Measurements from ENCODE around the gene LRRC75A.

The LRRC75A gene

GRCh38 chr17:16434662-16435061, 57.3 kb downstream of the LRRC75A start:
- H2AFZ ChIP-seq (ENCODE audit: low read depth, low read length), result no peak overlapping the region
- H3K36me3 ChIP-seq (replicated peaks; ENCODE audit: low read depth, low read length), result peaks cover 5% of the 10 kb centered on the region
- H3K9ac ChIP-seq (ENCODE audit: low read length), result no peak overlapping the region
- H3K79me2 ChIP-seq (ENCODE audit: low read length), result peaks cover 9% of the 10 kb centered on the region
- H3K27ac ChIP-seq (ENCODE audit: low read length), result no peak overlapping the region
- no peaks in the 10 kb centered on the region for H3K4me1 ChIP-seq (ENCODE audit: low read length)
- H3K4me2 ChIP-seq (ENCODE audit: low read length), result no peak overlapping the region
- no peak for TF ChIP-seq EZH2phosphoT487 (IDR thresholded peaks at IDR 0.05; ENCODE audit: low read depth)
- no peak for TF ChIP-seq CTCF (IDR thresholded peaks at IDR 0.05; ENCODE audit: low read depth, low read length)
- H3K4me3 ChIP-seq (ENCODE audit: low read length), result no peak overlapping the region
- H4K20me1 ChIP-seq (ENCODE audit: insufficient read depth, low read length), result no peaks in the 10 kb centered on the region
- no peaks in the 10 kb centered on the region for H3K27me3 ChIP-seq (ENCODE audit: low read depth, low read length)
- H3K9me3 ChIP-seq (ENCODE audit: insufficient read depth, low read length), result no peaks in the 10 kb centered on the region

- Histone ChIP-seq H3K36me3 (replicated peaks; ENCODE audit: low read depth, low read length) (no peaks in the 10 kb centered on the region), H3K4me3 (ENCODE audit: low read length) (no peak overlapping the region), H3K4me1 (ENCODE audit: low read length) (no peaks in the 10 kb centered on the region), H3K9ac (ENCODE audit: low read length) (no peak overlapping the region), H4K20me1 (ENCODE audit: insufficient read depth, low read length) (no peaks in the 10 kb centered on the region), H2AFZ (ENCODE audit: low read depth, low read length) (no peak overlapping the region), H3K4me2 (ENCODE audit: low read length) (no peak overlapping the region), H3K27ac (ENCODE audit: low read length) (no peak overlapping the region), H3K27me3 (ENCODE audit: low read depth, low read length) (no peaks in the 10 kb centered on the region), H3K9me3 (ENCODE audit: insufficient read depth, low read length) (no peaks in the 10 kb centered on the region), H3K79me2 (ENCODE audit: low read length) (no peaks in the 10 kb centered on the region)
- TF ChIP-seq CTCF (IDR thresholded peaks at IDR 0.05; ENCODE audit: low read depth, low read length) (no peak), EZH2phosphoT487 (IDR thresholded peaks at IDR 0.05; ENCODE audit: low read depth) (no peak)
Measured at GRCh38 chr17:16433514-16433913, 58.5 kb downstream of the LRRC75A start.

- Histone ChIP-seq H3K4me3 (ENCODE audit: low read length) (no peak overlapping the region), H3K27ac (ENCODE audit: low read length) (no peak overlapping the region), H3K36me3 (replicated peaks; ENCODE audit: low read depth, low read length) (no peaks in the 10 kb centered on the region), H3K4me2 (ENCODE audit: low read length) (no peak overlapping the region), H3K79me2 (ENCODE audit: low read length) (no peaks in the 10 kb centered on the region), H3K4me1 (ENCODE audit: low read length) (no peaks in the 10 kb centered on the region), H4K20me1 (ENCODE audit: insufficient read depth, low read length) (no peaks in the 10 kb centered on the region), H3K27me3 (ENCODE audit: low read depth, low read length) (no peaks in the 10 kb centered on the region), H3K9ac (ENCODE audit: low read length) (no peak overlapping the region), H3K9me3 (ENCODE audit: insufficient read depth, low read length) (no peaks in the 10 kb centered on the region), H2AFZ (ENCODE audit: low read depth, low read length) (no peak overlapping the region)
- TF ChIP-seq EZH2phosphoT487 (IDR thresholded peaks at IDR 0.05; ENCODE audit: low read depth), result no peak
- no peak for TF ChIP-seq CTCF (IDR thresholded peaks at IDR 0.05; ENCODE audit: low read depth, low read length)
Measured at GRCh38 chr17:16432017-16432416, 60.0 kb downstream of the LRRC75A start.

GRCh38 chr17:16430650-16431049, 61.3 kb downstream of the LRRC75A start:
- H3K4me1 ChIP-seq (ENCODE audit: low read length), result no peaks in the 10 kb centered on the region
- H2AFZ ChIP-seq (ENCODE audit: low read depth, low read length), result no peak overlapping the region
- H3K9me3 ChIP-seq (ENCODE audit: insufficient read depth, low read length), result no peaks in the 10 kb centered on the region
- no peak for TF ChIP-seq CTCF (IDR thresholded peaks at IDR 0.05; ENCODE audit: low read depth, low read length)
- no peak overlapping the region for H3K4me2 ChIP-seq (ENCODE audit: low read length)
- no peak overlapping the region for H3K4me3 ChIP-seq (ENCODE audit: low read length)
- no peaks in the 10 kb centered on the region for H4K20me1 ChIP-seq (ENCODE audit: insufficient read depth, low read length)
- no peaks in the 10 kb centered on the region for H3K36me3 ChIP-seq (replicated peaks; ENCODE audit: low read depth, low read length)
- no peaks in the 10 kb centered on the region for H3K79me2 ChIP-seq (ENCODE audit: low read length)
- no peak overlapping the region for H3K9ac ChIP-seq (ENCODE audit: low read length)
- no peaks in the 10 kb centered on the region for H3K27me3 ChIP-seq (ENCODE audit: low read depth, low read length)
- no peak overlapping the region for H3K27ac ChIP-seq (ENCODE audit: low read length)

Data from OCI-LY3 (cell line).